ENCODE data around the gene SNAP25. TPM values are rescaled to one million over a fixed set of nuclear protein-coding genes. Genes with fewer than 3 reads are reported as not detected.

Gene SNAP25
- total and polyA plus RNA-seq, 10 donors = 0.04 to 0.80 (median 0.12) TPM; not detected in 6

DNA sequence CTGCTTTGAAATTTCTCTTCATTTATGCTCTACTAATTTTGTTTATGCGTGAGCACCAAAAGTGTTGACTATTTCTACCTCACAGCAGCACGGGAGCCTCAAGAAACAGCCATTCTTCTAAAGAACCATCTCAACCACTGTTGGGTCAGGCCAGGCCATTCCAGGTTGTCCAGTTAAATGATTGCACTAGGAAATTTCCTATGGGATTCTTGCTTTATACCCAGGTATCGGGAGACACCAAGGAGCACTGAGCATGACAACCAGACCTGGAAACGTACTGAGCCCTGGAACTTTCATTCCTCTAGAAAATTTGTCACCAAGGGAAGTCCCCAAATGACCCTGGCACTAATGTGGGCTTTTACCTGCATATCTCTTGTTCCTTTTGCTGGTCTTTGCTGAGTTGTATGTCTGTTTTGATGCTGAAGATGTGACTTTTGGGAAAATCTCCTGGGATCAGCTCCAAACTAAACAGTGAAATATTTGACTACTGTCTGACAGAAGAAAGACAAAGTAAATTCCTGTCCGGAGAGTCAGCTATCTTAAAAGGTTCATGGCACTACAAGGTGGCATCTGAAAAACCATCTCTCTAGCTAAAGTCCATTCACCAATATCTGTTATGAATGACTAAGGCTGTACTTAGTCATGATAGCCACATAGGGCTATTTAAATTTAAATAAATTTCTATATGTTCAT, 70.5 kb downstream of the SNAP25 start:
- peaks cover 0 to 5% (median 0%) of the 10 kb centered on the region in 7 donors for H3K27me3 ChIP-seq (replicated peaks in 1 of 7)
- H3K36me3 ChIP-seq = no peaks in the 10 kb centered on the region
- H3K27ac ChIP-seq = no peak overlapping the region
- no peak overlapping the region for H3K4me3 ChIP-seq
- H3K9me3 ChIP-seq = no peaks in the 10 kb centered on the region
- TF ChIP-seq CTCF (IDR thresholded peaks at IDR 0.05 in 8 of 11, conservative IDR thresholded peaks at IDR 0.05 in 3 of 11) (no peak), POLR2AphosphoS5 (IDR thresholded peaks at IDR 0.05) (no peak), POLR2A (IDR thresholded peaks at IDR 0.05) (no peak)
- no peak for DNase-seq
- intact Hi-C loops (cut with DNase I; ENCODE audit: low total_unique reads) = no loop called here
- WGBS, 5 donors = 83 to 94% (median 85%) methylated on average over 5 of the region's 5 CpGs
- no peaks in the 10 kb centered on the region for H3K4me1 ChIP-seq

DNA sequence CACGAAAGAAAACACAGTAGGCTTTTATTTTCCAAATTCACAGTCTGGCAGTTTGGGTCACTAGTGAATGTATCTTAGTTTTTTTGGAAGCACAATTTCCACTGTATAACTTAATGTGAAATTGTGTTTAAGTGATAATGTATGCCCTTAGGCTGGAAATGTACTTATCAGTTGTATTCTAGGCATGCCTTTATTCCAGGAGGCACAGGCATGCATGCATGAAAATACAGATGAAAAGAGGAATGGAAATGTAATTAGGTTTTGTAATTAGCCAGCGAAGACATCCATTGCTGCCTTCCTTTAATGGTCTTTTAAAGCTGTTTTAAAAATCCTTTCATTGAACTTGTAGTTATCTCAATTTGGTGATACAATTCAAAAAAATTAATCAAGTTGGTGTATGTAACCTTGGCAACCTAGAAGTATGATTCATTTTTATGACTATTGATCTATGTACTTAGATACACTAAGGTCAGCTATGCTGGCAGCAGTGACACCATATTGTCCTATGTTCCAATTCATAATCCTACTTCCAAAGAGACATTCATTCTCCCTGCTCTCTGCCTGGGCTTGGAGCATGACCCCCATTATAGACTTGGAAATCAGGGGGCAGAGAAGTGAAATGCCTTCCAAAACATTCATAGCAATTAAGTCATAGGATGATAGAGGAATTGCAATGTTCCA, 73.1 kb downstream of the SNAP25 start:
- TF ChIP-seq POLR2A (IDR thresholded peaks at IDR 0.05) = no peak
- Histone ChIP-seq H3K9me3 (no peaks in the 10 kb centered on the region), H3K27ac (no peak overlapping the region), H3K4me1 (no peaks in the 10 kb centered on the region), H3K4me3 (no peak overlapping the region), H3K27me3 (replicated peaks in 1 of 7) (no peaks in the 10 kb centered on the region), H3K36me3 (no peaks in the 10 kb centered on the region)
- 83 to 92% (median 84%) methylated on average over 2 of the region's 2 CpGs for WGBS, 5 donors
- intact Hi-C loops (cut with DNase I; ENCODE audit: low total_unique reads) = no loop called here
- no peak for DNase-seq

DNA sequence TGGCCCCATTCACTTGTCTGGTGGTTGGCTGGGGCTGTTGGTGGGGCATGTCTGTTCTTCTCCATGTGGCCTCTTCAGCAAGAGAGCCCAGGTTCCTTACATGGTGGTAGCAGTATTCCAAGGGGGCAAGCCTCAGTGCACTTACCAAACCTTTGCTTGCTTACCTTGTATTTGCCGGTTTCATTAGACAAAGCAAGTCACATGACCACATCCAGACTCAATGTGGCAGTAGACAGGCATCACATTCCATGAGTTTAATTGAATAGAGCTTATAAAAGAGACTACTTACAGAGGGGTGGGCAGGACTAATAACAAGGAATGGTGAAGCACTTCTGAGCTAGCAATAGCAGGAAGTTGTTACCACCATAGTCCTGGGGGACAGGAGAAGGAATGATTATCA, 78.6 kb downstream of the SNAP25 start:
- no peak for DNase-seq
- Histone ChIP-seq H3K9me3 (no peaks in the 10 kb centered on the region), H3K36me3 (no peaks in the 10 kb centered on the region), H3K27ac (no peak overlapping the region), H3K27me3 (replicated peaks in 1 of 7) (no peaks in the 10 kb centered on the region), H3K4me3 (no peak overlapping the region), H3K4me1 (no peaks in the 10 kb centered on the region)
- intact Hi-C loops (cut with DNase I; ENCODE audit: low total_unique reads) = no loop called here
- WGBS, 5 donors = 87 to 100% (median 100%) methylated on average over 1 of the region's 1 CpG
- TF ChIP-seq CTCF (IDR thresholded peaks at IDR 0.05 in 8 of 11, conservative IDR thresholded peaks at IDR 0.05 in 3 of 11) (no peak), POLR2A (IDR thresholded peaks at IDR 0.05) (no peak), POLR2AphosphoS5 (IDR thresholded peaks at IDR 0.05) (no peak)

- Histone ChIP-seq H3K36me3 (no peaks in the 10 kb centered on the region), H3K27ac (no peak overlapping the region), H3K4me3 (no peak overlapping the region), H3K9me3 (no peaks in the 10 kb centered on the region), H3K4me1 (no peaks in the 10 kb centered on the region), H3K27me3 (replicated peaks in 1 of 7) (no peaks in the 10 kb centered on the region)
- intact Hi-C loops (cut with DNase I; ENCODE audit: low total_unique reads) = no loop called here
- no peak for DNase-seq
- 36 to 61% (median 50%) methylated on average over 1 of the region's 1 CpG for WGBS, 5 donors
- TF ChIP-seq CTCF (IDR thresholded peaks at IDR 0.05 in 8 of 11, conservative IDR thresholded peaks at IDR 0.05 in 3 of 11) (no peak), POLR2AphosphoS5 (IDR thresholded peaks at IDR 0.05) (no peak), POLR2A (IDR thresholded peaks at IDR 0.05) (no peak)
Measured at GRCh38 chr20:10297684-10298240, 79.1 kb downstream of the SNAP25 start.
